Astrocyte (in vitro differentiated cells and primary cell): Measurements from ENCODE around the gene APOF. TPM values are rescaled to one million over a fixed set of nuclear protein-coding genes. Genes with fewer than 3 reads are reported as not detected.
A peak's percentile ranks its signal among the peaks of the same experiment; 100 is the strongest.

Source experiments
- DNase-seq: peaks from one replicate; pipeline ENCODE4 v3.0.0-alpha.2; 2010; ENCODE audit warnings: low read depth
- FAIRE-seq: peaks from 2 replicates; lab custom pipeline; 2011; peaks lifted over from hg19 to GRCh38; lab: Jason Lieb, UNC
- H2AFZ ChIP-seq: 2 replicates; pipeline ENCODE4 v1.6.0; 2012; ENCODE audit warnings: low read depth, low read length, inconsistent platforms
- H3K27ac ChIP-seq: 2 replicates; pipeline ENCODE4 v1.5.1; 2011; ENCODE audit warnings: low read depth, low read length, inconsistent platforms
- H3K27me3 ChIP-seq: 2 replicates; pipeline ENCODE4 v1.6.0; 2011; ENCODE audit warnings: low read length, inconsistent platforms; ENCODE audit not compliant: insufficient read depth
- H3K36me3 ChIP-seq: 2 replicates; pipeline ENCODE4 v1.5.1; 2011; ENCODE audit warnings: low read length, inconsistent platforms; ENCODE audit not compliant: insufficient read depth
- H3K4me1 ChIP-seq: 2 replicates; pipeline ENCODE4 v1.5.1; 2011; ENCODE audit warnings: low read length, inconsistent platforms; ENCODE audit not compliant: insufficient read depth
- H3K4me2 ChIP-seq: 2 replicates; pipeline ENCODE4 v1.6.0; 2012; ENCODE audit warnings: low read length, inconsistent platforms
- H3K4me3 ChIP-seq: 2 replicates; pipeline ENCODE4 v1.5.1; 2011; ENCODE audit warnings: low read depth, mild to moderate bottlenecking, low read length, inconsistent platforms; ENCODE audit not compliant: insufficient read depth
- H3K79me2 ChIP-seq: 2 replicates; pipeline ENCODE4 v1.6.0; 2012; ENCODE audit warnings: mild to moderate bottlenecking, low read length, inconsistent platforms; ENCODE audit not compliant: insufficient read depth
- H3K9ac ChIP-seq: 2 replicates; pipeline ENCODE4 v1.6.0; 2012; ENCODE audit warnings: mild to moderate bottlenecking, low read length, inconsistent platforms
- H3K9me3 ChIP-seq: 2 replicates; pipeline ENCODE4 v1.5.1; 2012; ENCODE audit warnings: low read depth, mild to moderate bottlenecking, low read length, inconsistent platforms; ENCODE audit not compliant: insufficient read depth
- H4K20me1 ChIP-seq: 2 replicates; pipeline ENCODE4 v1.6.0; 2012; ENCODE audit warnings: low read length, inconsistent platforms; ENCODE audit not compliant: insufficient read depth
- H3K27ac Mint-ChIP-seq: one replicate; pipeline ENCODE4 v1.8.0; 2021; ENCODE audit warnings: mild to moderate bottlenecking, mixed read lengths; ENCODE audit not compliant: unreplicated experiment
- H3K27me3 Mint-ChIP-seq: one replicate; pipeline ENCODE4 v1.8.0; 2021; ENCODE audit warnings: low read depth, mixed read lengths; ENCODE audit not compliant: unreplicated experiment
- H3K36me3 Mint-ChIP-seq: one replicate; pipeline ENCODE4 v1.8.0; 2021; ENCODE audit warnings: low read depth, mixed read lengths; ENCODE audit not compliant: unreplicated experiment
- H3K4me1 Mint-ChIP-seq: one replicate; pipeline ENCODE4 v1.8.0; 2021; ENCODE audit warnings: low read depth, mixed read lengths; ENCODE audit not compliant: unreplicated experiment
- H3K4me3 Mint-ChIP-seq: one replicate; pipeline ENCODE4 v1.8.0; 2021; ENCODE audit warnings: mild to moderate bottlenecking, moderate library complexity, mixed read lengths; ENCODE audit not compliant: unreplicated experiment
- H3K9me3 Mint-ChIP-seq: one replicate; pipeline ENCODE4 v1.8.0; 2021; ENCODE audit warnings: mild to moderate bottlenecking, mixed read lengths; ENCODE audit not compliant: unreplicated experiment
- EZH2 ChIP-seq: IDR thresholded peaks from 2 replicates; pipeline ENCODE4 v1.6.1; 2012; ENCODE audit warnings: mild to moderate bottlenecking, low read length, inconsistent platforms; ENCODE audit not compliant: insufficient read depth
- total RNA-seq: library from RNA; stranded (reverse); gene quantifications from 2 replicates; pipeline ENCODE4 v1.2.1, GENCODE V29; 2021
- TF ChIP-seq, protein P1 (sequence below): IDR thresholded peaks from 2 replicates; pipeline ENCODE4 v1.5.1; 2011; ENCODE audit warnings: low read depth, mild to moderate bottlenecking, inconsistent platforms, low read length, moderate library complexity; ENCODE audit not compliant: insufficient read depth

Gene APOF
- total RNA-seq, 1 donor from 2014 or later = not detected

DNA sequence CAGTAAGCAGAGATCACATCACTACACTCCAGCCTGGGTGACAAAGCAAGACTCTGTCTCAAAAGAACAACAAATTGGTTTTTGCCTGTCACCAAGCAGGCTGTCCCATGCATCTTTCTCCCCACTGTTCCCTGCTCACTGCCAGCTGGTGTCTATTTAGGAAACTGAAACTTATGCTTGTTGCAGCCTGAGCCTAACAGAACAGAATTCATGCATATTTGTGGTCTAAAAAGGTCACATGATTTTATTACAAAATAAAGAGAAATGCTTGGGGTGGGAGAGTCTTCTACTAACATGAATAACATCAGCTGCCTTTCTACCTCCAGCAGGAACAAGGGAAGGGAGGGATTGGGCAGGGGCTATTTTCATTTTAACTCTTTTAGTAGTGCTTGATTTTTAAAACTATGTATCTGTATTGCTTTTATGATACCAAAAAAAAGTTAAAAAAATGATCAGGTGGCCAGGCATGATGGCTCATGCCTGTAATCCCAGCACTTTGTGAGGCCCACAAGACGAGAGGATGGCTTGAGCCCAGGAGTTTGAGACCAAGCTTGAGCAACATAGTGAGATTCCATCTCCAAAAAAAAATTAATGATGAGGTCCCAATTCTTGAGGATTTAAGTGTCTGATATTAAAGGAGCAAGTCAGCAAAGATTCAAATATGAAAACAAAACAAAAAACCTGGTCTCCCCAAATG is 3.7 kb downstream of the APOF start:
- Mint-ChIP-seq H3K27me3 (no peaks in the 10 kb centered on the region), H3K9me3 (no peaks in the 10 kb centered on the region), H3K4me1 (peaks cover 8% of the 10 kb centered on the region), H3K27ac (peak overlapping the region; percentile 97), H3K4me3 (peak overlapping the region; percentile 95), H3K36me3 (peaks cover 7% of the 10 kb centered on the region)
- FAIRE-seq (peak; percentile 5), DNase-seq (peak; percentile 81)
- H3K4me2 ChIP-seq = peak overlapping the region; percentile 90
- H3K36me3 ChIP-seq = peaks cover 20% of the 10 kb centered on the region
- no peak overlapping the region for H2AFZ ChIP-seq
- H4K20me1 ChIP-seq = peaks cover 15% of the 10 kb centered on the region
- peaks cover 41% of the 10 kb centered on the region for H3K79me2 ChIP-seq
- TF ChIP-seq EZH2 = no peak
- TF ChIP-seq, protein P1, sequence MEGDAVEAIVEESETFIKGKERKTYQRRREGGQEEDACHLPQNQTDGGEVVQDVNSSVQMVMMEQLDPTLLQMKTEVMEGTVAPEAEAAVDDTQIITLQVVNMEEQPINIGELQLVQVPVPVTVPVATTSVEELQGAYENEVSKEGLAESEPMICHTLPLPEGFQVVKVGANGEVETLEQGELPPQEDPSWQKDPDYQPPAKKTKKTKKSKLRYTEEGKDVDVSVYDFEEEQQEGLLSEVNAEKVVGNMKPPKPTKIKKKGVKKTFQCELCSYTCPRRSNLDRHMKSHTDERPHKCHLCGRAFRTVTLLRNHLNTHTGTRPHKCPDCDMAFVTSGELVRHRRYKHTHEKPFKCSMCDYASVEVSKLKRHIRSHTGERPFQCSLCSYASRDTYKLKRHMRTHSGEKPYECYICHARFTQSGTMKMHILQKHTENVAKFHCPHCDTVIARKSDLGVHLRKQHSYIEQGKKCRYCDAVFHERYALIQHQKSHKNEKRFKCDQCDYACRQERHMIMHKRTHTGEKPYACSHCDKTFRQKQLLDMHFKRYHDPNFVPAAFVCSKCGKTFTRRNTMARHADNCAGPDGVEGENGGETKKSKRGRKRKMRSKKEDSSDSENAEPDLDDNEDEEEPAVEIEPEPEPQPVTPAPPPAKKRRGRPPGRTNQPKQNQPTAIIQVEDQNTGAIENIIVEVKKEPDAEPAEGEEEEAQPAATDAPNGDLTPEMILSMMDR = no peak
- H3K27ac ChIP-seq = peak overlapping the region; percentile 81
- peak overlapping the region; percentile 79 for H3K4me3 ChIP-seq
- H3K27me3 ChIP-seq = no peaks in the 10 kb centered on the region
- no peaks in the 10 kb centered on the region for H3K9me3 ChIP-seq
- H3K9ac ChIP-seq = peak overlapping the region; percentile 89
- peaks cover 11% of the 10 kb centered on the region for H3K4me1 ChIP-seq

DNA sequence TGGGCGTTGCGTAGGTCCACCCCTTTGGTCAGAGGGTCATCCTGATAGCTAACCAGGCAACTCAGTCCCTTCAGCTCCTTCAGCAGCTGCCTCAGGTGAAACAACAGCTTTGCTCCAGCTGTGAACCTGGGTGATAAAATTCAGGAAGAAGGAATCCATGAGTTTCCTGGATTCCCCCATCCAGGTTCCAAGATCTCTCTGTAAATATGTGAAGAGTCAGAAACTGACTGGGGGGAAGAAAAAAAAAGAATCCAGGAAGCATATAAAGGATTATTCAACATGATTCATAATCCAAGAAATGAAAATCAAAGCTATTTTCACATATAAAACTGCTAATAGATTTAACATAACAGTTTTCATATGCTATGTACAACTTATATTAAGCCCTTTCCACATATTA is 11.3 kb downstream of the APOF start:
- no peak for DNase-seq
- peaks cover 50% of the 10 kb centered on the region for H3K36me3 ChIP-seq
- peaks cover 9% of the 10 kb centered on the region for H4K20me1 ChIP-seq
- no peak overlapping the region for H3K9ac ChIP-seq
- H3K27me3 Mint-ChIP-seq = no peaks in the 10 kb centered on the region
- H2AFZ ChIP-seq = no peak overlapping the region
- no peak overlapping the region for H3K27ac ChIP-seq
- H3K36me3 Mint-ChIP-seq = peaks cover 36% of the 10 kb centered on the region
- H3K4me1 Mint-ChIP-seq = peaks cover 7% of the 10 kb centered on the region
- no peak overlapping the region for H3K4me3 ChIP-seq
- no peak for FAIRE-seq
- peaks cover 8% of the 10 kb centered on the region for H3K79me2 ChIP-seq
- H3K4me2 ChIP-seq = no peak overlapping the region
- TF ChIP-seq, protein P1 = no peak
- TF ChIP-seq EZH2 = no peak
- no peaks in the 10 kb centered on the region for H3K9me3 Mint-ChIP-seq
- H3K4me1 ChIP-seq = no peaks in the 10 kb centered on the region
- H3K27ac Mint-ChIP-seq = no peak overlapping the region
- no peaks in the 10 kb centered on the region for H3K9me3 ChIP-seq
- H3K27me3 ChIP-seq = no peaks in the 10 kb centered on the region
- H3K4me3 Mint-ChIP-seq = no peak overlapping the region

DNA sequence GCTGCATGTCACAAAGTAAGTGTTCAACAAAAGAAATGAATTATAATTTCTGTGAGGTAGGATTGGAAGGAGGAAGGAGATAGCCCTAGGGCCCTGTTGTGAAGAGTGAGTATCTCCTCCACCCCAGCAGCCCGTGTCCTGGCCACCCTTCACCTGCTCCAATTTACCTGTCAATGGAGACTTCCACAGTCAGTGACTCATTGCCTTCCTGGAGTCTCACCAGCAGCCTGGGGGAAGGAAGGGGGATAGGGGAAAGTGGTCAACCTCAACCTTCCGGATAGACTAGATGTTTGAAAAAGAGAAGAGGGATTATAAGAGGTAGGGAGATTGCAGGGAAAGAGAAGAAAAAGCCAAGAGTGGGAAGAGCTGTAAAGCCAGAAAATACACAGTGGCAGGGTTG is 12.0 kb downstream of the APOF start:
- Histone ChIP-seq H3K9me3 (no peaks in the 10 kb centered on the region), H3K27me3 (no peaks in the 10 kb centered on the region), H3K27ac (no peak overlapping the region), H3K9ac (no peak overlapping the region), H3K4me2 (no peak overlapping the region), H2AFZ (no peak overlapping the region), H3K79me2 (peaks cover 2% of the 10 kb centered on the region), H4K20me1 (peaks cover 5% of the 10 kb centered on the region), H3K4me3 (no peak overlapping the region), H3K4me1 (no peaks in the 10 kb centered on the region), H3K36me3 (peaks cover 43% of the 10 kb centered on the region)
- no peaks in the 10 kb centered on the region for H3K27me3 Mint-ChIP-seq
- H3K4me1 Mint-ChIP-seq = peaks cover 3% of the 10 kb centered on the region
- DNase-seq (no peak), FAIRE-seq (no peak)
- peak overlapping the region; percentile 24 for H3K27ac Mint-ChIP-seq
- no peak overlapping the region for H3K4me3 Mint-ChIP-seq
- TF ChIP-seq, protein P1 = no peak
- no peak for TF ChIP-seq EZH2
- H3K9me3 Mint-ChIP-seq = no peaks in the 10 kb centered on the region
- H3K36me3 Mint-ChIP-seq = peaks cover 38% of the 10 kb centered on the region
